Natural killer cell treated with Interleukin-12 subunit alpha and Interleukin-12 subunit beta and Interleukin-15 and Interleukin-18, amount 100 ng/mL, for 72 hours (primary cell): Measurements from ENCODE around the gene HDAC7. TPM values are rescaled to one million over a fixed set of nuclear protein-coding genes. Genes with fewer than 3 reads are reported as not detected.

Experiments
- ATAC-seq, 2 donors: fragments of 150-1000 bp; cut with Tn5 transposase in 1 of 2; sonication (Bioruptor Pico), chemical (Tn5 transposase) in 1 of 2; 2 replicates each; pipeline ENCODE4 v1.10.0; 2021
- DNase-seq: peaks from one replicate; pipeline ENCODE4 v3.0.0; 2022; ENCODE audit warnings: low spot score
- H3K27ac Mint-ChIP-seq, 2 donors: 1 replicate in 1 of 2; 2 replicates in 1 of 2; pipeline ENCODE4 v1.8.0; 2022; ENCODE audit warnings: mixed read lengths in 2 of 2, mild to moderate bottlenecking in 1 of 2, moderate library complexity in 1 of 2
- H3K27me3 Mint-ChIP-seq, 2 donors: 1 replicate in 1 of 2; 2 replicates in 1 of 2; pipeline ENCODE4 v1.8.0; 2022; ENCODE audit warnings: mixed read lengths in 2 of 2
- H3K36me3 Mint-ChIP-seq: one replicate; pipeline ENCODE4 v1.8.0; 2022; ENCODE audit warnings: mixed read lengths
- H3K4me1 Mint-ChIP-seq, 2 donors: 1 replicate in 1 of 2; 2 replicates in 1 of 2; pipeline ENCODE4 v1.8.0; 2022; ENCODE audit warnings: low read depth in 2 of 2, mixed read lengths in 2 of 2, mild to moderate bottlenecking in 1 of 2
- H3K4me3 Mint-ChIP-seq: one replicate; pipeline ENCODE4 v1.8.0; 2022; ENCODE audit warnings: mixed read lengths
- H3K9me3 Mint-ChIP-seq: 2 replicates; pipeline ENCODE4 v1.8.0; 2022; ENCODE audit warnings: mixed read lengths
- total RNA-seq, 2 donors: library from RNA; stranded (reverse); gene quantifications; one replicate each; pipeline ENCODE4 v1.2.3, GENCODE V29; 2022

The HDAC7 gene
- total RNA-seq, 2 donors from 2014 or later = 127 to 176 TPM

- ATAC-seq = no peak
- Mint-ChIP-seq H3K4me3 (no peak overlapping the region), H3K27ac (no peak overlapping the region), H3K27me3 (no peaks in the 10 kb centered on the region), H3K9me3 (no peaks in the 10 kb centered on the region), H3K36me3 (no peaks in the 10 kb centered on the region), H3K4me1 (peaks cover 0 to 20% of the 10 kb centered on the region in 2 donors)
- no peak for DNase-seq
These were observed 37.2 kb upstream of the HDAC7 start for GRCh38 chr12:47856721-47857575.

GRCh38 chr12:47856094-47856493 lies 36.4 kb upstream of the HDAC7 start:
- ATAC-seq (no peak), DNase-seq (no peak)
- Mint-ChIP-seq H3K36me3 (no peaks in the 10 kb centered on the region), H3K27ac (no peak overlapping the region), H3K4me1 (peaks cover 0 to 19% of the 10 kb centered on the region in 2 donors), H3K4me3 (no peak overlapping the region), H3K9me3 (no peaks in the 10 kb centered on the region), H3K27me3 (peaks cover 0 to 2% of the 10 kb centered on the region in 2 donors)

GRCh38 chr12:47855502-47855901 lies 35.8 kb upstream of the HDAC7 start:
- Mint-ChIP-seq H3K27me3 (peaks cover 0 to 2% of the 10 kb centered on the region in 2 donors), H3K4me1 (peaks cover 0 to 13% of the 10 kb centered on the region in 2 donors), H3K4me3 (no peak overlapping the region), H3K9me3 (no peaks in the 10 kb centered on the region), H3K36me3 (no peaks in the 10 kb centered on the region), H3K27ac (no peak overlapping the region)
- DNase-seq = no peak
- ATAC-seq = no peak

GRCh38 chr12:47854531-47854930 lies 34.8 kb upstream of the HDAC7 start:
- H3K36me3 Mint-ChIP-seq = no peaks in the 10 kb centered on the region
- H3K27ac Mint-ChIP-seq = no peak overlapping the region
- ATAC-seq = no peak
- H3K4me3 Mint-ChIP-seq = no peak overlapping the region
- H3K27me3 Mint-ChIP-seq = peaks cover 0 to 2% of the 10 kb centered on the region in 2 donors
- H3K9me3 Mint-ChIP-seq = no peaks in the 10 kb centered on the region
- no peak for DNase-seq
- peaks cover 0 to 4% of the 10 kb centered on the region in 2 donors for H3K4me1 Mint-ChIP-seq

GRCh38 chr12:47852096-47852571 lies 32.4 kb upstream of the HDAC7 start:
- no peaks in the 10 kb centered on the region for H3K4me1 Mint-ChIP-seq
- H3K36me3 Mint-ChIP-seq = no peaks in the 10 kb centered on the region
- no peak overlapping the region for H3K27ac Mint-ChIP-seq
- H3K4me3 Mint-ChIP-seq = no peak overlapping the region
- DNase-seq (no peak), ATAC-seq (no peak)
- H3K27me3 Mint-ChIP-seq = peaks cover 0 to 2% of the 10 kb centered on the region in 2 donors
- H3K9me3 Mint-ChIP-seq = no peaks in the 10 kb centered on the region

GRCh38 chr12:47851303-47851952 lies 31.7 kb upstream of the HDAC7 start:
- DNase-seq (no peak), ATAC-seq (no peak)
- Mint-ChIP-seq H3K4me3 (no peak overlapping the region), H3K36me3 (no peaks in the 10 kb centered on the region), H3K9me3 (no peaks in the 10 kb centered on the region), H3K27me3 (peaks cover 0 to 2% of the 10 kb centered on the region in 2 donors), H3K27ac (no peak overlapping the region), H3K4me1 (no peaks in the 10 kb centered on the region)

- ATAC-seq (no peak), DNase-seq (no peak)
- H3K4me3 Mint-ChIP-seq = no peak overlapping the region
- H3K36me3 Mint-ChIP-seq = no peaks in the 10 kb centered on the region
- no peaks in the 10 kb centered on the region for H3K4me1 Mint-ChIP-seq
- H3K9me3 Mint-ChIP-seq = no peaks in the 10 kb centered on the region
- peaks cover 0 to 2% of the 10 kb centered on the region in 2 donors for H3K27me3 Mint-ChIP-seq
- H3K27ac Mint-ChIP-seq = no peak overlapping the region
These were observed 30.7 kb upstream of the HDAC7 start for GRCh38 chr12:47850153-47851084.

GRCh38 chr12:47849261-47849660 lies 29.6 kb upstream of the HDAC7 start:
- Mint-ChIP-seq H3K4me1 (no peaks in the 10 kb centered on the region), H3K9me3 (no peaks in the 10 kb centered on the region), H3K27me3 (peaks cover 0 to 5% of the 10 kb centered on the region in 2 donors), H3K27ac (no peak overlapping the region), H3K4me3 (no peak overlapping the region), H3K36me3 (no peaks in the 10 kb centered on the region)
- ATAC-seq (no peak), DNase-seq (no peak)

GRCh38 chr12:47848853-47849252 lies 29.1 kb upstream of the HDAC7 start:
- Mint-ChIP-seq H3K9me3 (no peaks in the 10 kb centered on the region), H3K36me3 (no peaks in the 10 kb centered on the region), H3K27ac (no peak overlapping the region), H3K4me3 (no peak overlapping the region), H3K4me1 (no peaks in the 10 kb centered on the region), H3K27me3 (peaks cover 0 to 5% of the 10 kb centered on the region in 2 donors)
- DNase-seq (no peak), ATAC-seq (no peak)

- Mint-ChIP-seq H3K27me3 (peaks cover 0 to 4% of the 10 kb centered on the region in 2 donors), H3K4me1 (no peaks in the 10 kb centered on the region), H3K4me3 (no peak overlapping the region), H3K36me3 (no peaks in the 10 kb centered on the region), H3K9me3 (no peaks in the 10 kb centered on the region), H3K27ac (no peak overlapping the region)
- no peak for DNase-seq
- no peak for ATAC-seq
These were observed 26.7 kb upstream of the HDAC7 start for GRCh38 chr12:47846294-47846996.

GRCh38 chr12:47845081-47845480 lies 25.4 kb upstream of the HDAC7 start:
- peaks cover 0 to 8% of the 10 kb centered on the region in 2 donors for H3K27me3 Mint-ChIP-seq
- no peak for DNase-seq
- no peak for ATAC-seq
- H3K4me1 Mint-ChIP-seq = no peaks in the 10 kb centered on the region
- H3K27ac Mint-ChIP-seq = no peak overlapping the region
- H3K9me3 Mint-ChIP-seq = no peaks in the 10 kb centered on the region
- no peaks in the 10 kb centered on the region for H3K36me3 Mint-ChIP-seq
- H3K4me3 Mint-ChIP-seq = no peak overlapping the region

GRCh38 chr12:47844264-47845019 lies 24.7 kb upstream of the HDAC7 start:
- no peaks in the 10 kb centered on the region for H3K9me3 Mint-ChIP-seq

More at GRCh38 chr12:47844264-47845019, 24.7 kb upstream of the HDAC7 start:
- H3K4me1 Mint-ChIP-seq = no peaks in the 10 kb centered on the region
- no peak overlapping the region for H3K4me3 Mint-ChIP-seq
- ATAC-seq (no peak), DNase-seq (no peak)
- no peak overlapping the region for H3K27ac Mint-ChIP-seq
- H3K36me3 Mint-ChIP-seq = no peaks in the 10 kb centered on the region
- peaks cover 0 to 8% of the 10 kb centered on the region in 2 donors for H3K27me3 Mint-ChIP-seq
